ENCODE results near the gene ARHGEF38.
"Not testable (repeated sequence)": the region's sequence is repeated elsewhere in the genome, so short reads cannot be mapped to it uniquely, and the experiment has no call there.

ARHGEF38 gene

GRCh38 chr4:105563352-105563751, 10.9 kb downstream of the ARHGEF38 start:
- no peak for DNase-seq

GRCh38 chr4:105568584-105568983, 16.2 kb downstream of the ARHGEF38 start:
- no peak for DNase-seq

- DNase-seq: no peak
Measured at GRCh38 chr4:105569057-105569865, 16.8 kb downstream of the ARHGEF38 start.

- DNase-seq: no peak
Measured at GRCh38 chr4:105569866-105570236, 17.4 kb downstream of the ARHGEF38 start.

GRCh38 chr4:105572296-105572695, 19.9 kb downstream of the ARHGEF38 start:
- no peak for DNase-seq

- no peak for DNase-seq
Measured at GRCh38 chr4:105586638-105587328, 34.4 kb downstream of the ARHGEF38 start.

- DNase-seq: no peak
Measured at GRCh38 chr4:105587841-105588240, 35.4 kb downstream of the ARHGEF38 start.

- DNase-seq: no peak
Measured at GRCh38 chr4:105588252-105588651, 35.8 kb downstream of the ARHGEF38 start.

GRCh38 chr4:105591573-105591972, 39.2 kb downstream of the ARHGEF38 start:
- no peak for DNase-seq

- no peak for DNase-seq
Measured at GRCh38 chr4:105594099-105595010, 41.9 kb downstream of the ARHGEF38 start.

GRCh38 chr4:105596684-105597083, 44.3 kb downstream of the ARHGEF38 start:
- DNase-seq: no peak

GRCh38 chr4:105598052-105598451, 45.6 kb downstream of the ARHGEF38 start:
- no peak for DNase-seq

GRCh38 chr4:105598787-105599186, 46.4 kb downstream of the ARHGEF38 start:
- no peak for DNase-seq

GRCh38 chr4:105599482-105599881, 47.1 kb downstream of the ARHGEF38 start:
- DNase-seq: no peak

GRCh38 chr4:105599932-105600655, 47.7 kb downstream of the ARHGEF38 start:
- no peak for DNase-seq

- DNase-seq: no peak
Measured at GRCh38 chr4:105600951-105601350, 48.5 kb downstream of the ARHGEF38 start.

- DNase-seq: no peak
Measured at GRCh38 chr4:105601406-105601805, 49.0 kb downstream of the ARHGEF38 start.

- no peak for DNase-seq
Measured at GRCh38 chr4:105603158-105603557, 50.7 kb downstream of the ARHGEF38 start.

GRCh38 chr4:105605493-105605892, 53.1 kb downstream of the ARHGEF38 start:
- no peak for DNase-seq

GRCh38 chr4:105607876-105608275, 55.5 kb downstream of the ARHGEF38 start:
- no peak for DNase-seq

- not testable (repeated sequence) for DNase-seq
Measured at GRCh38 chr4:105609819-105610218, 57.4 kb downstream of the ARHGEF38 start.

GRCh38 chr4:105613306-105613705, 60.9 kb downstream of the ARHGEF38 start:
- no peak for DNase-seq

Data from activated T-cell treated with anti-CD3 and anti-CD28 coated beads for 4 hours (primary cell).